Measurements from ENCODE around the gene HOXA6.

Gene HOXA6

GRCh38 chr7:27105301-27106031 is 42.1 kb downstream of the HOXA6 start:
- TF ChIP-seq, protein P1, sequence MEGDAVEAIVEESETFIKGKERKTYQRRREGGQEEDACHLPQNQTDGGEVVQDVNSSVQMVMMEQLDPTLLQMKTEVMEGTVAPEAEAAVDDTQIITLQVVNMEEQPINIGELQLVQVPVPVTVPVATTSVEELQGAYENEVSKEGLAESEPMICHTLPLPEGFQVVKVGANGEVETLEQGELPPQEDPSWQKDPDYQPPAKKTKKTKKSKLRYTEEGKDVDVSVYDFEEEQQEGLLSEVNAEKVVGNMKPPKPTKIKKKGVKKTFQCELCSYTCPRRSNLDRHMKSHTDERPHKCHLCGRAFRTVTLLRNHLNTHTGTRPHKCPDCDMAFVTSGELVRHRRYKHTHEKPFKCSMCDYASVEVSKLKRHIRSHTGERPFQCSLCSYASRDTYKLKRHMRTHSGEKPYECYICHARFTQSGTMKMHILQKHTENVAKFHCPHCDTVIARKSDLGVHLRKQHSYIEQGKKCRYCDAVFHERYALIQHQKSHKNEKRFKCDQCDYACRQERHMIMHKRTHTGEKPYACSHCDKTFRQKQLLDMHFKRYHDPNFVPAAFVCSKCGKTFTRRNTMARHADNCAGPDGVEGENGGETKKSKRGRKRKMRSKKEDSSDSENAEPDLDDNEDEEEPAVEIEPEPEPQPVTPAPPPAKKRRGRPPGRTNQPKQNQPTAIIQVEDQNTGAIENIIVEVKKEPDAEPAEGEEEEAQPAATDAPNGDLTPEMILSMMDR (conservative IDR thresholded peaks at IDR 0.05; ENCODE audit: low read depth): no peak
- no peak overlapping the region for H3K27ac ChIP-seq
- POLR2A ChIA-PET (ENCODE audit: low non-redundant PET): no interaction called here
- CTCF ChIA-PET: no interaction called here
- no peak for DNase-seq (ENCODE audit: low spot score)

DNA sequence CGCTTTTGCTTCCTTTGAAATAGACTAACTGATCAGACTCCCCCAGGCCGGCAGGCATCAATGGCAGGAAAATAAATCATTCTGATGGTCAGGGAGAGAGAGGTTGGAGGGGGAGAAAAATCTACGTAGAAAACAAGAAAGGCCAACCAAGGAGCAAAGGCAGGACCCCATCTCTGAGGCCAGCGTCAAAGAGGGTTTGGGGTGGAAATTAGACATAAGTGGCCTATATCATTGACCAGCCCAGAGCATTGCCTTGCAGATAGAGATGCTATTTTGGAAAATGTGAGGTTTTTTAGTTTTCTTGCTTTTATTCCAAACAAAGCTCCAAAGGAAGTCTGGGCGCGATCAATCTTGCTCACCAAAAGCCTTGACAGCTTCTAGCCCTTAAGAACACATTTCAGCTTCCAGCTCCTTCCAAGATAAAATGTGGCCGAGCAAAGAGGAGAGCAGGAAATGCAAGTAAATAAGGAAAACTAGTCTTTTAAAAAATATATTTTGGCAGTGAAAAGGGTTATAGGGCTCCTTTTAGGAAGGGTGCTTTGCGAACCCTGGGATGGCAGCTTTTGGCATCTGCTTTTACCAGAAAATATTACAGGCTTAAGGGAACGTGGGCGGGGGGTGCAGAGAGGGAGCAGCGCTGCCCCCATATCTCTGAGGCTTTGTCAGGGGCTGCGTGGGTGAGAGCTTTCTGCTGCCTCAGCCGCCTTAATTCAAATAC is 43.1 kb downstream of the HOXA6 start:
- POLR2A ChIA-PET (ENCODE audit: low non-redundant PET): no interaction called here
- CTCF ChIA-PET: interaction anchor here (0.6 kb wide), 2 partner anchors 422 to 693 kb away, joined by 3 to 4 read pairs; no protein-coding TSS in a partner anchor
- DNase-seq (ENCODE audit: low spot score): no peak
- no peak overlapping the region for H3K27ac ChIP-seq
- TF ChIP-seq, protein P1 (conservative IDR thresholded peaks at IDR 0.05; ENCODE audit: low read depth): no peak

- POLR2A ChIA-PET (ENCODE audit: low non-redundant PET): no interaction called here
- H3K27ac ChIP-seq: no peak overlapping the region
- CTCF ChIA-PET: no interaction called here
- DNase-seq (ENCODE audit: low spot score): no peak
- TF ChIP-seq, protein P1 (conservative IDR thresholded peaks at IDR 0.05; ENCODE audit: low read depth): no peak
Measured at GRCh38 chr7:27103489-27104226, 43.9 kb downstream of the HOXA6 start.

DNA sequence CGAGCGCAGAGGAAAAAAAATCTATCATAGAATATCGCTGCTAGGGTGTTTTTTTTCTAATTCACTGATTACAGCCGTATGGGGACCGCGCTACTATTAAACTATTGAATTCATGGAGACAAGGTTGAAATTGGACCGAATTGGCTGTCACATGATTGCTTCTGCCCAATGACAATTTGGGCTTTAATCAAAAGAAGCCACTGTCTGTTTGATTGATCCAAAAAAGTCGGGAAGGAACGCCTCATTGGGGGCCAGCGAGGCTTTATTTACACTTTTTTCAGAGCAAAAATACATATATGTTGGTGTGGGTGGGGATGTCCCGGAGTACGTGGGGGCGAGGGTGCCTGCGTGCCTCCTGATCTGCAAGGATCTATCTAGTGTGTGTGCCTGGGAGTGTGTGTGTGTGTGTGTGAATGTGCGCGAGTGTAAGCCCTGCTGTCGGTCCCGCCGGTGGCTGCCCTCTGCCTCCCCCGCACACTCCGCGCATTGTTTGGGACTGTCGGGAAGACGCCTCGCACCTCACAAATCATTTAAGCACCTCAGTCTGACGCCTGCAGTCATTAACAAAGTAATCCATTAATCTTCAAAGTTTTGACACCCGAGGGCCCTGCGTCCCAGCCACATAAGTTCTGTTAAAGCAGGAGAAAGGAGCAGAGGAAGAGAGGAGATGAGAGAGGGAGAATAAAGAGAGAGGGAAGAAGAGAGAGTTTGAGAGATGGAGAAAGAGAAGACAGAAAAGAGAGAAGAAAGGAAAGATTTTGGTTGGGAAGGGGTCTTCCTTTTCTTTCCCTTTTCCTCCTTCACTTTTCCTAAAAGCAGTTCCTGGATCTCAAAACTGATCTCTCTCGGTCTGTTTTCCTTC is 44.8 kb downstream of the HOXA6 start, which contains the start of gene HOXA2:
HOXA2 (minus strand) TSS at position 103 of the 862 bp plus-strand sequence. CDS start 183 bp downstream, outside the sequence.
- CTCF ChIA-PET: no interaction called here
- H3K27ac ChIP-seq: no peak within 1 kb of the TSS
- TF ChIP-seq, protein P1 (conservative IDR thresholded peaks at IDR 0.05; ENCODE audit: low read depth): no peak
- POLR2A ChIA-PET (ENCODE audit: low non-redundant PET): no interaction called here
- no peak for DNase-seq (ENCODE audit: low spot score)

DNA sequence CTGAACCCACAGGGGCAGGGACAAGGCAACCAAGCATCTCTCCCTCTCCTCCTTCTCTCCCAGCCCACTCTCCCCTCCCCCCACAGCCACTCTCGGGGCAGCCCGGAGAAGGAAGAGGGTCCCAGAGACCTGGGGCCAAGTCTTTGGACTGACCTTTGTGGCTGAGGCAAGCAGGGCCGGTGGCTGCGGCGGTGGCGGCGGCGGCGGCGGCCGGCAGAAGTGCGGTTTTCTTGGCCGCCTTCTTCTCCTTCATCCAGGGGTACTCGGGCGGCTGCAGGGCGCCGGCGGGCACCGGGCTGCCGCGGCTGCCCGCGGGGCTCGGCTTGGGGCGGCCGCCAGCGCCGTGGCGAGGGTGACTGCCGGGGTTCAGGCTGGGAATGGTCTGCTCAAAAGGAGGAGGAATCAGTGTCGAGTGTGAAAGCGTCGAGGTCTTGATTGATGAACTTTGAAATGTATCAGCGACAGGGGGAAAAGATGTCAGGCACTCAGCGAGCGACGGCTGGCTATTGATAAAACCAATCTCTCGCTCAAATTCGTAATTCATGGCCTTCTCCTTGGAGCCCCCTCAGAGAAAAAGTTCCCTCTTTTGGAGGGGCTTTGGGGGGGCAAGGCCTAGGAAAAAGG is 45.5 kb downstream of the HOXA6 start:
- TF ChIP-seq, protein P1 (conservative IDR thresholded peaks at IDR 0.05; ENCODE audit: low read depth): no peak
- POLR2A ChIA-PET (ENCODE audit: low non-redundant PET): no interaction called here
- CTCF ChIA-PET: no interaction called here

More for the DNA sequence above, 45.5 kb downstream of the HOXA6 start:
- H3K27ac ChIP-seq: no peak overlapping the region
- no peak for DNase-seq (ENCODE audit: low spot score)

Measured in RWPE1 (cell line).